Activated CD8-positive, alpha-beta memory T cell treated with anti-CD3 and anti-CD28 coated beads, Interleukin-2, amount 50 U/mL, for 1 hour (primary cell): ENCODE data around the gene TAX1BP1.

ENCODE experiments used
- DNase-seq: peaks from one replicate; pipeline ENCODE4 v3.0.0-alpha.2; 2020; ENCODE audit errors: extremely low read depth

Gene TAX1BP1

DNA sequence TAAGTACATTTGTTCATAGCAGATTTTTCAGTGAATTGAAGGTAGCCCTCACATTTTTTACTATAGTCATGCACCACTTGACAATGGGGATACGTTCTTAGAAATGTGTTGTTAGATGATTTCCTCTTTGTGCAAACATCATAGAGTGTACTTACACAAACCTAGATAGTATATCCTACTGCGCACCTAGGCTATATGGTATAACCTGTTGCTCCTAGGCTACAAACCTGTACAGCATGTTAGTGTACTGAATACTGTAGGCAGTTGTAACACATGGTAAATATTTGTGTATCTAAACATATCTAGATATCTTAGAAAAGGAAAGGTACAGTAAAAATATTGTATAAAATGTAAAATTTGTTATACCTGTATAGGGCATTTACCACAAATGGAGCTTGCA, 41.2 kb downstream of the TAX1BP1 start:
- DNase-seq, result no peak

GRCh38 chr7:27782849-27783248, 42.9 kb downstream of the TAX1BP1 start:
- DNase-seq, result no peak

DNA sequence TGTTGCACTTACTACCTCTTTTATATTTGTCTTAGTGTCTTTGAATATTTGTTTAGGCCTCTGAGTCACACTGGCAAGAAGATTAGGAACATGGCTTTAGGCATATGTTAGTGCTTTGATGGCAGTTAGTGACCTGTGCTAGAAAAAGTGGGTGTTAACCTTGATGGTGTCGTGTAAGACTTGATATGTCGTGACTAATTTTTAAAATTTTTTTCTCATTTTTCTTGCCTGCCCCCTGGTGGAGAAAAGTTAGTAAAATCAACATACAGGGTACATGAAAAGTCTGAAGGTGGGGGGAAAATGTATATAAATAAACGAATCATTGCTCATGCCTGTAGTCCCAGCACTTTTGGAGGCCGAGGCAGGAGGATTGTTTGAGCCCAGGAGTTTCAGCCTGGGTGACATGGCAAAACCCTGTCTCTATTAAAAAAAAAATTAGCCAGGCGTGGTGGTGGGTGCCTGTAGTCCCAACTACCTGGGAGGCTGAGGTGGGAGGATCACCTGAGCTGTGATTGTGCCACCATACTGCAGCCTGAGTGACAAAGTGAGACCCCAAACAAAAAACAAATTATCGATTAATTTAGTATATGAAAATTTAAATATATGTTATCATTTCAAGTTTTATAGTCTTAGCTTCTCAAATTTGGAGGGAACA, 44.6 kb downstream of the TAX1BP1 start:
- no peak for DNase-seq

DNA sequence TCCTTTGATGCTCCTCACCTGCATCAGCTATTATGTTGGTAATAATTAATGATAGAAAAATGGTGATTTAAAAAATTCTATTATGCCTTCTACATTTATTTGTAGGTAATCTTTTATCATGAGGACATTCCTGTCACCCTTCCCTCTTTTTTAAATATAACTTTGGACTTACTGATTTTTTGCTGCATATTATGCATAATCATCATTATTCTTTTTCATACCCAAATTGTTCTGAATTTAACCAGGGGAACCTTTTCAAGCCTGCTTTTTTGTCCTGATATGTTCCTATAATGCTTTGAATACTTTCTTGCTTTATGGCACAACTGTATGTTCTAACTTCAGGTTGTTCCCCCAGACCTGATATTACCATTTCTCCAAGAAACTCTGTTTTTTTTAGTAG, 48.5 kb downstream of the TAX1BP1 start:
- DNase-seq, result no peak

- DNase-seq, result no peak
These were observed 53.8 kb downstream of the TAX1BP1 start for GRCh38 chr7:27793780-27794179.

- DNase-seq, result no peak
These were observed 56.0 kb downstream of the TAX1BP1 start for GRCh38 chr7:27795977-27796376.

DNA sequence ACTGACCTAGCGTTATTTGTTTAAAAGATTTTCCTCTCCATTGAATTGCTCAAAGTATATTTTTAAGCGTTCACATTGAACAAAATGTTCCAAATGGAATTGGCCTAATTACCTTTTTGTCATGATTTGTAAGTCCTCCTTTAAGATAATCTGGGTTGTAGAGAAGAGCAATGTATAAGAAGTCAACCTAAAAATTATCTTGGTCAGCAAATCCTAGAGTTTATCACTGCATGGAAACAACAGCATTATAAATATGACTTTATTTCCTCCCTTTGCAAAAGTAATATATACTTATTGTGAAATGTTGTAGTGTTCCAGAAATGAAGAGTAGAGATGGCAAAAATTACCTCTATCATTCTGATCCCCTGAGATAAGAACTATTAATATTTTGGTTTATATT, 59.2 kb downstream of the TAX1BP1 start:
- DNase-seq, result no peak

GRCh38 chr7:27802999-27803398, 63.0 kb downstream of the TAX1BP1 start:
- DNase-seq, result no peak

- DNase-seq, result no peak
These were observed 64.2 kb downstream of the TAX1BP1 start for GRCh38 chr7:27804139-27804538.

DNA sequence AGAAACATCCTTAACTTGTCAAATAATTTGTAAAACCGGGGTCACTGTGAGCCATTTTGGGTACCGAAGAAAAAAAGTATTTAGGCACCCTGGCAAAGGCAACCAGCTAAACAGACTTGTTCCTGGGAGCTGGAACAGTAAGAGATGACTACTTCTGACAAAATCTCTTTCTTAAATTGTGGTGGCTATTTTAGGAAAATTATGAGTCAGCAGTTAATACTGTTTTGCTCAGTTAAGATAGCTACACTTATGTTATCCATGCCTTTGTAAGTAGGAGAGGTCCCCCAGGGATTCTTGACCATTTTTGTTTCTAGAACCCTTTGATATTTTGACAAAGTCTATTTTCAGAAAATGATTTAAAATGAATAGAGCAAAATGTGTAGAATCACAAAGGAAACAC, 68.7 kb downstream of the TAX1BP1 start:
- DNase-seq, result no peak

GRCh38 chr7:27810186-27810585, 70.2 kb downstream of the TAX1BP1 start:
- DNase-seq, result no peak

DNA sequence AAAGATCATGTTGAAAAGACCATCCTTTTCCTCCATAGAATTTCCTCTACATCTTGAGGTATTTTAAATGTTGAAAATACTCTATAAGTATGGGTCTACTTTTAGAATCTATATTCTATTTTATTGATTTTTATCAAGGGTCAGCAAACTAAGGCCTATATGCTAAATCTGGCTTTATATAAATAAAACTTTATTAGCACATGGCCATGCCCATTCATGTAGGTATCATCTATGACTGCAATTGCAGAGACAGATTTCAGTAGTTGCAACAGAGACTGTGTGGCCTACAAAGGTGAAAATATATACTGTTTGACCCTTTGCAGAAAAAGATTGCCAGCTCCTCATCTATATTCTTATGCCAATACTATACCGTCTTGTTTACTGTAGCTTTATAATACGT, 72.7 kb downstream of the TAX1BP1 start:
- DNase-seq, result no peak

GRCh38 chr7:27822245-27822644, 82.3 kb downstream of the TAX1BP1 start:
- no peak for DNase-seq

GRCh38 chr7:27825891-27826290, 85.9 kb downstream of the TAX1BP1 start:
- DNase-seq, result no peak

DNA sequence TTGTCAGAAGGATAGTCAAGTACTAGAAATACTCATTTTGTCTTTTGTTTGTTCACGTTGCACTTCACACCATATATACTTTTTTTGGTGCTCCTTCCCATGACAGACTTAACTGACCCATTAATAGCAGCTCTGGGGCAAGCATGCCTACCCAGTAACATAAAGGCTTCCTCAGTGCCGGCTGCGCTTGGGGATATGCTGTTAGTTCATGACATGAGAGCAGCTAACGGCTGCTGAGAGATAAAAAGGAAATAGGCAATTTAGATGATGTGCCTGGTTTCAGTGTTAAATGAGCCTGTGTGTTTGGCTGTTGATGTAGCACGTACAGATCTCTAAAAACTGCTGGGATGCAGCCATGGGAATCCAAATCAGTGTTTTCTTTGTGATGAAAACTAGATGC, 86.4 kb downstream of the TAX1BP1 start:
- no peak for DNase-seq

GRCh38 chr7:27834179-27834921, 94.4 kb downstream of the TAX1BP1 start:
- no peak for DNase-seq

DNA sequence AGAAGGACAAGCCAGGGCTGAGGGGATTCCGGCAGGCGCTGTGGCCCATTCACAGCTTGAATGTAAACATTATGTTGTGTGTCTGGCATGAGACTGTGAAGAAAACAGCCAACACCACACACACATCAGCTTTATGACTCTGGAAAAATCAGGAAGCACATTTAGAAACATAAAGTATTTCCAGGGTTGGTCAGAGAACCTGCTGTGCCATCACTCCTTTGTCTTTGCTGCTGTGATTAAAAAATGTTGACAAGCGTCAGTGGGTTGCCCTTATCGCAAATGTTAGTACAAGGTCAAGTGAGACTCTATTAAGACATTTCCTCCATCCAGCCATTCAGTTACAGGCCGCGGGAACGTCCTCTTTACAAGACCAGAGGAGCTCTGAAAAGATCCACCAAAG, 95.4 kb downstream of the TAX1BP1 start:
- DNase-seq, result no peak

DNA sequence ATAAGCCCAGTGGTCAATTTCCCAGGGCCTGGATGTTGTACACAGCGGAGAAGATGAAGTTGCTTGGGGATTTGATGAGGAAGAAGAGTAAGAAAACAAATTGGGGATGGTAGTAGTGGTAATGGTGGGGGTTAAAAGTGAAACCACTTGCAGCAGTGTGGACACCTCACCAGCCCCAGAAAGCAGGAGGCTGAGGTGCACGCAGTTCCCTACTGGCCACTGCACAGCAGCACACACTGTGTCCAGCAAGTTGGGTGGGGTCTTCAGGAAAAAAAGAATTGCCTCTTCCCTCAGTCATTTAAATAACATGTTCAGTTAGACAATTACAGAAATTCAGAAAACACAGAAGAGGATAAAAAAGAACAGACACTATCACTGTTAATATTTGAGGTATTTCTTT, 96.6 kb downstream of the TAX1BP1 start:
- DNase-seq, result no peak

DNA sequence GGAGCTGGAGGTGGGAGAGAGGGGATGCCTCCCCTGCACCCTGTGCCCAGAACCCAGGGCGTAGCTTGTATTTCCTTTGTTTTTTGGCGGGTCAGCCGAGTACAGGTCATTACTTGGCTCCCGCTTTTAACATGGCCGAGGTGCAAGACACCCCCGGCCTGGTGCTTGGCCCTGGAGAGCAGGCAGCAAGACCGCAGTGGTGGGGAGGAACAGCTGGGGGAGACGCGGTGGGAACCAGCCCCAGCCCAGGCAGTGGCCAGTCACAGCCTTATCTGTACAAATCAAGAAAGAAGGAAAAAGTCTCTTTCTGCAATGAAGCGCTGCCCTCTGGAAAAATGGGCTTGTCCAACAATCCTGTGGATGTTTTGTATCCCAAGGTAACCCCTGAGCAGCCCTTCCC, 99.1 kb downstream of the TAX1BP1 start:
- DNase-seq, result no peak

DNA sequence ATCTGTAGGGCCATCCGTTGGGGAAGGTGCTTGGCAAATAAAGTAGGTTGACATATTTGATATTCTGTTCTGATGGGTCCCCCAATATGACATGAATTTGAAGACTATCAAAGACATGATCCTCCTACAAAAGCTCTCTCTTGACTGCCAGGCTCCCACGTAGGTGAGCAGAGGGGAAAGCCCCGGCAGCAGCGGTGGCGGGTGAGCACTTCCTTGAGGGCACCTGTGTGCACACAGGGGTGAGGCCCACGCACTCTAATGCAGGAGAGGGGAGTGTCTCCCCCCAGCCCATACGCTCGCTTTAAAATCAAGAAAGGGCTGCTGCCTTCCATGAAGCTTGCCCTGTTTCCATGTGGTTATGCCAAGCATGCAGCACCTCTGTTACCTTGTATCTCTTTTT, 100.4 kb downstream of the TAX1BP1 start:
- no peak for DNase-seq

- DNase-seq, result no peak
These were observed 100.9 kb downstream of the TAX1BP1 start for GRCh38 chr7:27840760-27841364.

DNA sequence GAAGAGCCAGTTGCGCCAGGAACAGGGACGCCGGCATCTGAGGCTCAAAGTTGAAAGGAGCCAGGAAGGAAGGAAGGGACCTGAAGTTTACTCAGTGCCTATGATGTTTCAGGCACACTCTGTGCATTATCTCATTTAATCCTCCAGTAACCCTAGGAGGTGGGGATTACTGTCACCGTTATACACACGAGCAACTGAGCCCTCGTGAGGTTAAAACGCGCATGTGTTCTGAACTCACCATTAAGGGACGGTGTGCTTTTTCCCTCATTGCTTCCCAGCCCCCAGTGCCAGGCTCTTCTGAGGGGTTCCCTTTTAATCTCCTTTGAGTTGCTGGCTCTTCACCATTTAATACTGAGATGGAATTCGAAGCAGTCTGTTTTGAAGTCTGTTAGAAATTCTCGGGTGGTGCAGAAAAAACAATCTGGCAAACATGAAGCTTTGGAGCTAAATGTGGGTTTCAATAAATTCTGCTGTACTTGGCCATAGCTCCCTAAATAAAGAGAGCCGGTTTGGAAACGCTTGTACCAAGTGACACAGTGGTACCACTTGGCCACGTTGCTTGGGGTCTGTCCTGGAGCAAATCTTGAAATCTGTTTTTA, 102.2 kb downstream of the TAX1BP1 start:
- no peak for DNase-seq

DNA sequence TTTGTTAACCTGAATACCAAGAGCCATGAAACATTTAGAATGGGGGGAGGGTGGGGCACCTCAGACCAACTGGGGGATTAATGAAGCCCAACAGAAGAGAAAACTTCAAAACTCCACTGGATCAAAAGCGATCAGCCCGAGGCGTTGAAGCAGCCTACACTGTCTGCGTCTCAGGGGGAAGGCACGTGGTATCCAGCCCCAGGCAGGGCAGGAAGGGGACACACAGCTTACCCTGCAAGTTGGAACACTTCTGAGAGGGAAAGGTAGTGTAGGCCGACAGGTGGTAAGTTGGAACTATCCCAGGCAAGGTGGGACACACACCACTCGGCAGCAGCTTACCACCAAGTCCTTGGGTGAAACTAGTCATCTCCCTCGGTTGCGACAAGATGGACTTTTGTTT, 102.9 kb downstream of the TAX1BP1 start:
- no peak for DNase-seq
